ENCODE data around the gene CHI3L2.
A peak's percentile ranks its signal among the peaks of the same experiment; 100 is the strongest.

Gene CHI3L2, protein sequence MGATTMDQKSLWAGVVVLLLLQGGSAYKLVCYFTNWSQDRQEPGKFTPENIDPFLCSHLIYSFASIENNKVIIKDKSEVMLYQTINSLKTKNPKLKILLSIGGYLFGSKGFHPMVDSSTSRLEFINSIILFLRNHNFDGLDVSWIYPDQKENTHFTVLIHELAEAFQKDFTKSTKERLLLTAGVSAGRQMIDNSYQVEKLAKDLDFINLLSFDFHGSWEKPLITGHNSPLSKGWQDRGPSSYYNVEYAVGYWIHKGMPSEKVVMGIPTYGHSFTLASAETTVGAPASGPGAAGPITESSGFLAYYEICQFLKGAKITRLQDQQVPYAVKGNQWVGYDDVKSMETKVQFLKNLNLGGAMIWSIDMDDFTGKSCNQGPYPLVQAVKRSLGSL

DNA sequence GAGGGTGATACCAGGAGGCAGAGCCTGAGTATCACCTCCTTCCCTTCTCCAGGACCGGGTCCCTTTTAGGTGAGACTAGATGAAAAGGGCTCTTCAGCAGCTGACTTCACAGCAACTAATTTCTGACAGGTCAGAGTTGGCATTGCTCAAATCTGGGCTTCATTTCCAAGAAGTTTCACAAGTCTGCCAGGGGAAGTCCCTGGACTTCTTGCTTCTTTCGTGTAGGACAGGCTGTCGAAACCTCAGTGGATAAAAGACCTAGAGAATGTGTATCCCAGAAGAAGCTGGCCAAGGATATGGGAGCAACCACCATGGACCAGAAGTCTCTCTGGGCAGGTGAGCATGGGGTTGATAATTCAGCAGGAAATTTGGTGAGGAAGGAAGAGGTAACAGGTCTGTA, at the start of gene CHI3L2:
CHI3L2 (plus strand) TSS at position 280 of the 400 bp plus-strand sequence; CDS start at position 297, 17 bp downstream.
- no peak for DNase-seq (ENCODE audit: low read depth)

DNA sequence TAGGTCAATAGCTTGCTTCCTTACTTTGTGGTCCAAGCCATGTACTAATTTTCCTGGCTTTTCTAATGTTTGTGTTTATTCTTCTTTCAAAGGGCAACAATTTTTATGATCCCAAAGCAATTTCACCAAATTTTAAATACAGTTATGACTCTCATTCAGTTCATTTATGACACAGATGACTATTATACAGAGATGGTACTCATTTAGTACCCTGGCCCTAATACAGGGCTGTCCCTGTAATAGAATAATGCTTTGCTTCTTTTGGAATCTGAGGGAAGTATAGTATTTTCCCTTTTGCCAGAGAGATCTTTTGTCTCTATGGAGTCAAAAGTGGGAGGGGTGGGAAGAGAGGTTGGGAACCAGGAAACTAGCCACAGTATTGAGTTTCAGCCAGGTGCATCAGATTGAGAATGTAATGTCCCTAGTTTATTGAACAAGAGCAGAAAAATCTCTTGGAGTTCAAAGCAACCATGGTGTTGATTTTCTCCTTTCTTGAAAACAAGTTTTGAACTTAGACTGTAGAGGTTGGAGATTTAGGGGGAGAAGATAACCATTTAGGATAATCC, 47.5 kb upstream of the CHI3L2 start:
- no peak for DNase-seq (ENCODE audit: low read depth)

DNA sequence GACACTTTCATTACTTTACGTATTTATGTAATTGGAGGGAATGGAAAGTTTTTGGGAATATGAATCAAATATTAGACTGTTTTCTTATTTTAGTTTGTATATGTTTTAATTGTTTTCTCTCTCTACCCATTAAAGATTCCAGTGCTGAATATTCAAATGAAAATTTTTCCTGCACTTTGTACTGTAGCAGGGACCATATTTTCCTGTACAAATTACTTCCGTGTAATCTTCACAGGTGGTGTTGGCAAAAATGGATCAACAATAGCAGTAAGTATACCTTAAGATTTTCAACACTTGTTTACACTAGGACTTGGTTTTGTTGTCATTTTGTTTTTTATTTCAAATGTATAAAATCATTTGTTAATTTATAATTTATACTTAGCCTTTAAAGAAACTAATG, 45.5 kb upstream of the CHI3L2 start:
- no peak for DNase-seq (ENCODE audit: low read depth)

DNA sequence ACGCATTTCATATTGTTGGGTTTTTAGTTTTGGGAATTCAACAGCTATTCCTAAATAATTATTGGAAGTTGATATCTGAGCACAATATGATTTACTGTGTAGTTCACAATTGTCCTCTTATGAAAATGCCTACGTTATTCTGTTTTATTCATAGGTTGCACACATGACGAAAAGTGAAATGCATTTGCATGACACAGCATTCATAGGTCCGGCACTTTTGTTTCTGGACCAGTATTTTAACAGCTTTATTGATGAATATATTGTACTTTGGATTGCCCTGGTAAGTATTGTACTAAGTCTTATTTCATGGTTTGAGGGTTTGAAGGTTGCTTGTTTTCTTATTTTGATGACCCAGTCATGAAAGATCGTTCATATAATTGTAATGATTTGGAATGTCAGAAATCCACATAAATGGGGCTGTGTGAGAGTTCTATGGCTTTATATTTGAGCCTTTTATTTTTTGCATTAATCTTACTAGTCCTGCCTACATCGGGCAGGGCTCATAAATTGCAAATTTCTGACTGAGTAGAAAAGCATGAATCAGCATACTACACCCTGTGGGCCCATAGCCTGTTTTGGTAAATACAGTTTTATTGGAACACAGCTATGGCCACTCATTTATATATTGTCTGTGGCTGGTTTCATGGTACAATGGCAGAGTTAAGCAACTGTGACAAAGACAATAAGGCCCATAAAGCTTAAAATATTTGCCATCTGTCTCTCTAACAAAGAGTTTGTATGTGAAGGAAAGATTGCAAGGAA, 44.0 kb upstream of the CHI3L2 start:
- DNase-seq (ENCODE audit: low read depth): no peak

DNA sequence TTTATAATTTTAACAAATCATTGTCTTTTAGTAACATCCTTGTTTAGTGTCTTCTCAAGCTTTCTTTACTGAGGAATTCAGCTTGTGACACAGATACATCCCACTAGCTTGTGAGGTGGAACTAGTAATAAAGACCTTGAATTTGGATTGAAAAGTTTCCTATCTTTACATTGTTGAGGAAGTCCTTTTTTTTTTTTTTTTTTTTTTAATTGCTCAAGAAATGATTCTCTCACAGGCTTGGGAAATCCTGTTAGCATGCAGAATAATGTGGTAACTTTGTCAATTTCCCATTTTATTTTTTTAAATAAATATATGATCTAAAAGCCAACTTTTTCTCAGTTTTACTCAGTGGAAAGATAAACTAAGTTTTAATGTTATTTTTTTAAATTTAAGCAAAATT, 42.9 kb upstream of the CHI3L2 start:
- no peak for DNase-seq (ENCODE audit: low read depth)

DNA sequence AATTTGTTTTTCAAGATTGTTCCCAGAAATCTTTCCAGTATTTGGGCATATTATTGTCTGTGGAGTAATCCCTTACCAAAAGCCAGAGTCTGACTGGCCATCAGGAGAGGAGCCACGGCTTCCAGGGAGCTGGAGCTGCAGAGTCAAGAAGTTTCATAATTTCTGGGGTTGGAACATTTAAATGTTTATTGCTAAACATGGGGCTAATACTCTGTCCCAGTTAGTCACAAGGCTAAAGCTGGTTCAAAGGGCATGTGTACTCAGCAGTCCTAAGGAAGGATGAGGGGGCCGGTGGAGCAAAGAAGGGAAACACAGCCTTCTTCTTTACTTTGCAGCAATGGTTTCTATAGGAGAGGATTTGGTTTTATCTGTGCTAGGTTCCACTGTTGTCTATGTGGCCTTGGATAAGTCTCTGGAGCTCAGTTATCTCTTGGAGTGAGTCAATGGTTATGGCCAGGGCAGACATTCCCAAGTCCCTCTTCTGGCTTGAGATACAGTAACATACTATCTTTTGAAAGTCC, 36.5 kb upstream of the CHI3L2 start:
- DNase-seq (ENCODE audit: low read depth): no peak

DNA sequence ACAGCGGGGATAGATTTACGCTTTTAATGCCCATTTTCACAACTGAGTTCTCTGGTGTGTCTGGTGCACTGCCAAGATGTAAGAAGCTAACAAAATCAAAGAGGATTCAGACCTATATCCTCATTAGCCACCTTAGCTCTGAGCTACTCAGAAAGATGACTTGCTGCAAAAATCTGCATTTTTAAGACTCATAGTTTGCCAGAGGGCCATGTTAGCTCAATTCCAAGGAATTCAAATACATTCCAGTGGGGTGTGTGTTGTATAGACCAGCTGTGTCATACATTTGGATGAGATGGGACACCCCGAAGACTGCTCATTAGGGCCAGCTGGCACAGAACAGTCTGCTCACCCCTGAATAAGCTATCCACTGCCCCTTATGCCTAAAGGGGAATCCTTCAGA, 36.0 kb upstream of the CHI3L2 start:
- no peak for DNase-seq (ENCODE audit: low read depth)

DNA sequence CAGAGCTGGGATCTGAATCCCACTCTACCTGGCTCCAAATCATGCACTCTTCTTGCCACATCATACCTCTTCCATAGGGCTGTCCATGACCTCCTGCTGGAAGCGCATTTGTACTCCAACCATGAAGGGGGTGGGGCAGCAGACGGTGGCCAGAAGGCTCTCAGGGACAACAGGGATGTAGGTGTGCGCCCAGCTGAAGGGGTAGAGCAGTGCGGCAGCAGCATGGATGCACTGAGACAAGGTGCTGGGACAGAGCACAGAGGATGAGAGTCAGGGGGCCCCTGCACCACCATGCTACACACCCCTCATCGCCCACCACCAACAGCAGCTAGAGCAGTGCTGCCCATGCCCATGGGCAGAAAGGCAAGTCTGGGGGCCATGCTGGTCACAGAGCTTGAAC, 35.4 kb upstream of the CHI3L2 start:
- DNase-seq (ENCODE audit: low read depth): no peak

DNA sequence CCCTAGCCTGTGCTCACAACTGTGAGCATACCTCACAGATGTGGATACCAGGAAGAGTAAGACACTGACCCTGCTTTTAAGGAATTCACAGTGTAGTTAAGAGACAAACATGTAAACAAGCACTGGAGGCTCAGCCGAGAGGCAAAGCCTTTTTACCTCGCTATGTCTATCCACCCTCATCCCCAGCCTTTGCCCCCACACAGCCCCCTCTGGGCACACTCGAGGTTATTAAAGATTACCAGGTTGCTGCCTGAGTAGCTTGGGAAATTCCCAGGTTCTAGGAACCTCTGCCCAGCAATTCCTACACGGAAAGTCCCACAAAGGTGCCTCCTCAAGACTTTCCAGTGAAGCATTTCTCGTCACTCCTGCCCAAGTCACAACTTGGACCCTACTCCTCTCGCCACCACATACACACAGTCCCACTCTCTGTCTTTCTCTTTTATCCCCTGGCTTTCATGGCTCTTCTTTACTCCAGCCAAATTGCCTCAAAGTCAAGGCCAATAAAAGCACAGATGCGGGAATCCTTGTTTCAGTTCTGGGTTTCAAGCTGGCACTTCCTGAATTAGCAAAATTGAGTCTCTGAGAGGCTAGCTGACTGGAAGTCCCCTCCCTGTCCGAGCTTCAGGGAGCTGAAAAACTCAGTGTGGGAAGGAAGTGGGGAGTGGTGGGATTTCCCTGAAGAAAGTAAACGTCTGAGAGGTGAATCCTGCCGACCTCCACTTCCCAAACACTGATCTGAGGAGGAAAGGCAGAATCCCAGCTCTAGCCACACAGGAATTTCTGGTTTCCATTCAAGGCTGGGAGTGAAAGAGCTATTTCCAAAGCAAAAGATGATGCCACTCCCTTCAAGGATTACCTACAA, 34.6 kb upstream of the CHI3L2 start:
- DNase-seq (ENCODE audit: low read depth): no peak

DNA sequence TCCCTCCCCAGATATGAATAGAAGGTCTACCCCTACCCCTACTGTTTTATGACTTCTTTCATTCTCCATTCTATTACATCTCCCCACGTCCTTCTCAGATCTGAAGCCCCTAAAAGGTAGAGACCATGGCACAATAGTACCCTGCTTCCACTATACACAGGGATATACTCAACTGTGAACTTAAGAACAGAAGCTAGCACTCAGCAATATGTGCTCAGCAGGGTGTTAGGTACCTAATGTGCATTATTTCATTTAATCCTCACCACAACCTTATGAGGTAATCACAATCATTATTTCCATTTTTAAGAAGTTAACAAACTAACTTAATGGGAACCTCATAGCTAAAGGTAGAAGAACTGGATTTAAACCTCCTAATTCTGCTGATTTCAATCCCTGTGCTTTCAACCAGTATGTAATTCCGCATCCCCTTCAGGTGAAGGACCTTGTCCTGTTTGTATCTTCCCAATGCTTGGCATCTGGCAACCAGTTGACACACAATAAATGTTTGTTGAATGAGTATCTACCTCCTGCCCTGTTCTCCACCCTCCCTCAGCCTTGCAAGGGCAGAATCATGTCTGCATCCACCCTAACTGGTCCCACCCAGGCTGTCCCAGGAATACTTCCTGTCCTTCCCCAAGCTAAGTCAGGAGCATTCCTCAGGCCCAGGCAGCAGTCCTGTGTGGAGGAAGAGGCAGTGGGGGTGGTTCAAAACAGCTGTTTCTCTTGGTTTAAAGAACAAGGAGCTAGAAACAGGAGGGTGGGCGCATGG, 33.6 kb upstream of the CHI3L2 start:
- DNase-seq (ENCODE audit: low read depth): no peak

DNA sequence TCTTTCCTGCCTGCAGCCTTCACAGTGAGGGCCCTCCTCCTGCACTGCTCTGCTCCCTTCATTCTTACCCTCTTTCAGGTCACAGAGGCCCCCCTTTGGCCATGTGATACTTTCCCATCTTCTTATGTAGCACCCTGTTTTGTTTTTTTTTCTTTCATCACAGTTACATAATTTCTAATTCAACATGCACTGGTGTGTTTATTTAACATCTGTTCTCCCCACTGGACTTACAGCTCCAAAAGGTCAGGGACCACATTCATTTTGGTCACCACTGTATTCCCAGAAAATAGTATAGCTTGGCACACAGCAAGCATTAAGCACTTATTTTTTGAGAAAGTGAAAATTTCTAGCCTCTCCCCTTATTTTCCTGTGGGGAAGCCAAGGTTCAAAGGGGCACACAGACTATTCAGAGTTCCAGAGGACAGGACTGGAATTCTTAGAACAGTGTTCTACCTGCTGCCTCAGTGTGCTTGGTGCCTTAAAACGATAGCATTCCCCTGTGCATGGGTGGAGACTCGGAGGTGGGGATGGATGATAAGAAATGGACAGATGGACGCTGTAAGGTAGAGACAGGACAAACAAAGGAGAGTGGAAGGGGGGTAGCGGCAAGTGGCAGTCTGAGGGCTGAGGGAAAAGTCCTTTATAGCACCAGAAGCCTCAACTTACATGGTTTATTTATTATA, 32.4 kb upstream of the CHI3L2 start:
- no peak for DNase-seq (ENCODE audit: low read depth)

DNA sequence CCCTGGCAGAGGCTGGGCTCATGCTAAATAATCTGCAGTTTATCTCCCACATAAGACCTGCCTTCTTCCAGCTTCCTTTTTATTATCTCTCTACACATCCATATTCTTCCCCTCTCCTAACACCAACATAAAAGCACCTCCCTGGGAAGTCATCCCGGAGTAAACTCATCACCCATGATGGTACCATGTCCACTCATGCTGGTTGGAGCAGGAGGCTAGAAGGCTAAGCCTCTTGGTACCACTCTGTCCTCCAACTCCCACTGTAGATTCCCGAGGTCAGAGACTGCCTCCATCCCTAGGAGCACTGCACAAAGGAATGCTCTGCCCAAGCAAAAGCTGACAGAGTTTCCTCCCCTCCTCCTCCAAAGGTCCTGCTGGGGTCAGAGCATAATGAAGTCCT, 31.3 kb upstream of the CHI3L2 start:
- DNase-seq (ENCODE audit: low read depth): no peak

DNA sequence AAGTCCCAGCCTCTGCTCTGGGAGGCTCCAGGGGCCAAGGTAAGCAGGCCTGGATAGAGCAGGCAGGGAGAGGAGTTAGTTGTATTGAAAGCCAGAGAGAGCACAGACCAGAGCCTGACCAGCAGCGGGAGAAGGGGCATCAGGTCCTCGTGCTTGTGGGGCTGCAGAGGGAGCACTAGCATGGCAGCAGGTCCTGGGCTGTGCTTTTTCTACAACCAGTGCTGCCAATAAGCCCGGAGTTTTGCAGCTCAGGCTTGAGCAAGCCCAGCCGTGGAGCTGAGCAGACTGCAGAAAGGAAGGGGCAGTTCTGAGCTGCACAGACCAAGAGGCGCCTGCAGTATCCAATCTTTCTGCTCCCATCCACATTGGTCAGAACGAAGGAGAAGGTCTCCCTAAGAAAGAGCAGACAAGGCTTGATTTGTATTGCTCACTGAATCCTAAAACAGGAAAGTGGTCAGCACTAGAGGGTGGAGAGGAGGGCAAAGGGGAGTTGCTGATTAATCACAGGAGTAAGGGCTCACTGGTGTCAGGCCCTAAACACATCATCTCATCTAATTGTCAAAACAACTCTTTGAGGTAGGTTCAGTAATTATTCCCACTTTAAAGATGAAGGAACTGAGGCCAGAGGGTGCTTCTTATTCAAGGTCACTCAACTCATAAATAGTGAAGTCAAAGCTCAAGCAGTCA, 29.8 kb upstream of the CHI3L2 start:
- peak; percentile 61 for DNase-seq (ENCODE audit: low read depth)

DNA sequence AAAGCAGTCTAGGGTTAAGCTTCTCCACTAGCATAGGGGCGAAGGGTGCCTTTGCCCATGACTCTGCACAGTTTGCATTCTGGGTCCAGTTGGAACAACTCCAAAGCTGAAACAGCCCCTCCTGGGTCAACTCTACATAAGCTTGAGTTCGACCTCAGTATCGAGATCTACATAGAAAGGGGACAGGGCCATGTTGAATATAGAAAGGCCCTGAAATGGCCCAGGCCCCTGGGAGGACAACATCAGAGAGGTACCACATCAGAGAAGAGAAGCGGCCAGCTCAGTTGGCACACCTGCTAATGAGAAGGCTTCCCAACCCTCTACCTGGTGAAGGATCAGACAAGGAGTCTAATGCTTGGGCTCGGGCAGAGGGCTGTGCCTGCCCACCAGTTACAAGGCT, 28.7 kb upstream of the CHI3L2 start:
- DNase-seq (ENCODE audit: low read depth): no peak

DNA sequence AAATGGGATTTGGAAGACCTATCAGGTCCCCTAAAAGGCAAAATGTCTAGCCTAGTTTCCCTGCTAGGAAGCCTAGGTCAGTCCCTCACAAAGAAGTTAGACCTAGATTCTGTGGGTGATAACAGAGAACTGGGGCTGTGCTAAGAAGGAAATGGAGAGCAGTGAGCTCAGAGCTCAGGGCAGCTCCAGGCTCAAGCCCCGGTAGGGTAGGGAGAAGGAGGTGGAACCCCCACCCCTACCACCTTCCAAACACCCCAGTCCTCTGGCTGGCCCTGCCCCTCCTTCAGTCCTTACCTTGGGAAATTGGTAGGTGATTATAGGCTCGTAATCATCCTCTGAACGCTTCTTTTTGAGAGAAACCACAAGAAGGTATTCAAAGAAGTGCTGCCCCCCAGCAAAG, 28.2 kb upstream of the CHI3L2 start:
- DNase-seq (ENCODE audit: low read depth): no peak

DNA sequence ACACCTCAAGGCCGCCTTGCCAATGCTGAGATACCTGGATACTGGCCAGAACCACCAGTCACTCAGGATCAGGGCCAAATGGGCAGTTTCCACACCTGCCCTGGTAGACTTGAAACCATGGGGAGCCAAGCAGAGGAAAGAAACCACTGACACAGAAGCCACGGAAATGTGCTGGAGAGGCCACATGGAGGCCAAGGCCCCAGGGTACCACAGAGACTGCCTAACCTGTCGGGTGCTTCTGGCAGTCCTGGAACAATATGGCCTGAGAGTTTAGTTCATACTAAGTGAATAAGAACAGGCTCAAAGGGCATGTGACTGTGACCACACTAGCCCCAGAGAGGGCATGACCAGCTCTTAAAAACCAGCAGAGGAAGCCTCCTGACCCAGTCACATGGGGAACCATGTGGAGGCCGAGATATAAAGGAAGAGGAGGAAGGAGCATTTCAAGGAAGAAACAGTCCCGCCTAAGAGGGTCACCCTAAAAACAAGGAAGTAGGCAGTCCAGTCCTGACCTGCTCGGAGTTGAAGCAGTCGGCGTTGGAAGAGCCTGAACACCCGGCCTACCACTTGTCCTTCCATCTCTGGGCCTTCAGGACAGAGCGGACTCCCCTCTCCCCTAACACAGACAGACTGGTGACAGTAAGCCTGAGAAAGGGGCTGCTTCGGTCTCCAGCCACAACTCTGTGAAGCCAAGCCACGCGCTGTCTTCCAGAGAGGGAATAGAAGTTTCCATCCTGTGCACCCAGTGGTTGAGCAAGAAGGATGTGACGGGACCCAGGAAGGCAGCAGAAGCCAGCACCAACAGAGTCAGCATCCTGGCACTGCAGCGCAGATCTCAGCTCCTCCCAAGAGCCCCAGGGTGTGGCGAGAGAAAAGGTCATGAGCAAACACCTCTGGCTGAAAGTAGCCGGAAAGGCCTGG, 27.4 kb upstream of the CHI3L2 start, which contains the start of gene DENND2D:
DENND2D (minus strand) TSS at position 766 of the 921 bp plus-strand sequence; CDS start at position 579, 187 bp downstream.
- DNase-seq (ENCODE audit: low read depth): peak; percentile 50

DNA sequence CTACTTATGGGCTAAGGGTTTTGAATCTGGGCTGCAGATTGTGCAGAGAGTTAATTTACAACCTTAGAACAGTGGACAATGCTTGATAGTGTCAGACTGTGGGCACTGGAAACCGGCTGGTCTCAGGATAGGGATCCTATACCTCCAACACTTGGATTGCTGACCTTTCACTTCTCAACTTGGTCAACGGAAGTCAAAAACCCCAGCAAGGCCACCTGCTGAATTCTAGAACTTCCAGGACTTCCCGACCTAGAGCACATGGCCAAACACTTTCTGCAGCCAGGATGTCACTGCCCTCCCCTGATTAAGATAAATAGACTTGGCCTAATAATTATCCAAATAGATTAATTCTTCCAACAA, 26.7 kb upstream of the CHI3L2 start:
- no peak for DNase-seq (ENCODE audit: low read depth)

DNA sequence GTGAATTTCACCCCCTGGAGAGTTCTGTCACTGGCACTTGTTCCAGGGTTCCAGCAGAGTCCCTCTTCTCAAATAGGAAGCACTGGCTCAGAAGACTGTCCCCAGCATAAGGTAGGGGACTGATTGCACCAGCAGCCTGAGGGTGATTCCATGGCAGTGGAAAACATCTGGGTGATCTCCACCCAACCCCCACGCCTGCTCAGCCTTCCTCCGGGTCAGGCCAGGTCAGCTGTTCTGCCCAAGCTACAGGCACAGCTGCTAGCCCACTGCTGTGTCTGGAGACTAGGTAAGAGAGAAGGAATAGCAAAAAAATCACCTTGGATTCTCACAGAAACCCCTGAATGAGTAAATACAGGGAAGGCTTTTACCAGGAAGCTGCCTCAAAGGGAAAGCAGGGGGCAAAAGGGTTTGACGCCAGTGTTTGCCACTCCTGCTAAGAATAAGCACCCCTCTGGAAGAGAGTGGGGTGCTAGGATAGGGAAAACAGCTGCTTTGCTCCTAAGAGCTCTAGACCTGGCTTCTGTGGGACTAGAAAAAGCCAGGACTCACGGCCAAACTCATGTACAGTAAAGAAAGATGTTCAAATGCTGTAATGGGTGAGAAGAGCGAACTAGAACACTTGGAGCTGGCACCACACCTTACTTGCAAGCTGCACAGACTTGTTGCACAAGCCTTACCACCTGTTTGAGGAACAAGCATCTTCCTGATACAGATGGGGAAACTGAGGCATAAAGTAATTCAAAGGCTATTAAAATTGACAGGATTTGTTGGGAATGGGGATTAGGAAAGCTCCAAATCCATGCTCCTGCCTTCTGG, 26.0 kb upstream of the CHI3L2 start:
- no peak for DNase-seq (ENCODE audit: low read depth)

Data from stimulated activated CD4-positive, alpha-beta T cell treated with anti-CD3 and anti-CD28 coated beads, Interleukin-2, amount 100 ng/mL, for 4 hours (primary cell).